TTC549 (cell line): Measurements from ENCODE around the gene NR2F1-AS1.

ENCODE experiments used
- FAIRE-seq: peaks from 2 replicates; lab custom pipeline; 2012; peaks lifted over from hg19 to GRCh38; lab: Jason Lieb, UNC

NR2F1-AS1 gene

DNA sequence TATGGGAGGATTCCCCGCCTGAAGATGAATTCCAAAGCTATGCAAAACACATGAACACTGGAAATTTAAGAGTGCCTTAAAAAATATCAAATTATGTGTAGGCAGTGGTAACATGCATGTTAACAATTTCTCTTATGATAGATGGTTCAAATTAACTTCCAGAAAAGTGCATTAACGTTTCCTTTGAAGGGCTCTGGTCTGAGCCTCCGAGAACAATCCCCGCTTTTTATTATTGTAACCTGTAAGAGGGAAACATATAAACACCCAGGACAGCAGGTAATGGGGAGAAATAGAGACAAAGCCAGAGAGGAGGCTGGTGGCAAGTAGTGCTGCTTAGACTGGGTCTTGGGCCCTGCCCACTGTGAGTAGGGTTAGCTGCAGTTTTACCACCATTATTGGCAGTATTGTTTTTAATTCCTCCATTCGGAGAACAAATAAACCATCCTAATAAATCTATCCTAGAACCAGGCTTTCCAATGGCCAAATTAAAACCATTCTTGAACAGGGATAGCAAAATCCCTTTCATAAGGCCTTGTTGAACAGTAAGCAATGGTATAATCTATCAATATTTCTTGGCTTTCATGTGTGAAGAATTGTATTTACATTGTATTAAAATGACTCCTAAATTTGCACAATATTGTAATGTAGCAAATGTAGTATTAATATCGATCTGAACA is 8.3 kb upstream of the NR2F1-AS1 start:
- no peak for FAIRE-seq

DNA sequence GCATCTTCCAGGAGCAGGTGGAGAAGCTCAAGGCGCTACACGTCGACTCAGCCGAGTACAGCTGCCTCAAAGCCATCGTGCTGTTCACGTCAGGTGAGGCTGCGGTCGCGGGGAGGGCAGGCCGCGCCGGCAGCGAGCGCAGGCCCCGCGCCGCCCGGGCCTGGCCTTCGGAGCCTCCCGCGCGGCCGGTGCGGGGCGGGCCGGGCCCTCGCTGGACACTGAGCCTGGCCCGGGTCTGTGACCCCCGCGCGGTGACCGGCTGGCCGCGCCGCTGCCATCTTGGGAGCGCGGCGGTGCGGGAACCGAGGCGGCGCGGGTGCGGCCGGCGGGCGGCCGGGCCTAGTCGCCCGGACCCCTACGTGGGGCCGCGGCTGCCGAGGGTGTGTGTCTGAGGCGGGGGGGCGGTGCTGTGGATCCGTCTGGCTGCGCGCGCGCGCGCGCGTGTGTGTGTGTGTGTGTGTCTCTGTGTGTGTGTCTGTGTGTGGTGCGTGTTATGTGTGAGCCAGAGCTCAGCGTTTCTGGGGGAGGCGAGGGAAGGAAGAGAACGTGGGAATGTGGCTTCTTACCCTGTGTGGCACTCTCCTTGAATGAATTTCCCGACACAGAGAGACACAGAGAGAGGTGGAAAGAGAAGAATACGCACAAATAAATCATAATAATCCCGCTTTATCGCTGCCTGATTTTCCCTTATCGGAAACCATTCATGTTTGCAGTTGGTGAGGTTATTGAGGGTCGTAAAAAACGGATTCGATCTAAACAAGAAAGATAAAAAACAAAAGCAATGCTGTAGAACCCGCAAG is 7.5 kb upstream of the NR2F1-AS1 start:
- FAIRE-seq: no peak

DNA sequence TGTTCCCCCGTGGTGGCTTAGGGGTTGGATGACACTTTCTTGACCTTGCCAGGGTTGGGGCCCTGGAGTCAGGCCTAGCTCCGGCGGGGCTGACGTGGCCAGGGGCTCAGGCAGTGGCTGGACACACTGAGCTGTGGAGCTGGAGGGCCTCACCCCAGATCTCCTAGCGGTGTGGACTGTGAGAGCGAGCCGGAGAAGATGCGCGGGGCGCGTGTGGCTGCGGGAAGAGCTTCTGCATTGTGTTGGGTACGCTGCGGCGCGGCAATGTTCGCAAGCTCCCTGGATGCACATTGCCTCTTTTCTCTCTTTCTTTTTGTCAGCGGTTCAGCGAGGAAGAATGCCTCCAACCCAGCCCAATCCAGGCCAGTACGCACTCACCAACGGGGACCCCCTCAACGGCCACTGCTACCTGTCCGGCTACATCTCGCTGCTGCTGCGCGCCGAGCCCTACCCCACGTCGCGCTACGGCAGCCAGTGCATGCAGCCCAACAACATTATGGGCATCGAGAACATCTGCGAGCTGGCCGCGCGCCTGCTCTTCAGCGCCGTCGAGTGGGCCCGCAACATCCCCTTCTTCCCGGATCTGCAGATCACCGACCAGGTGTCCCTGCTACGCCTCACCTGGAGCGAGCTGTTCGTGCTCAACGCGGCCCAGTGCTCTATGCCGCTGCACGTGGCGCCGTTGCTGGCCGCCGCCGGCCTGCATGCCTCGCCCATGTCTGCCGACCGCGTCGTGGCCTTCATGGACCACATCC is 6.8 kb upstream of the NR2F1-AS1 start:
- no peak for FAIRE-seq

- no peak for FAIRE-seq
Observed at GRCh38 chr5:93586736-93587596, 5.9 kb upstream of the NR2F1-AS1 start.

DNA sequence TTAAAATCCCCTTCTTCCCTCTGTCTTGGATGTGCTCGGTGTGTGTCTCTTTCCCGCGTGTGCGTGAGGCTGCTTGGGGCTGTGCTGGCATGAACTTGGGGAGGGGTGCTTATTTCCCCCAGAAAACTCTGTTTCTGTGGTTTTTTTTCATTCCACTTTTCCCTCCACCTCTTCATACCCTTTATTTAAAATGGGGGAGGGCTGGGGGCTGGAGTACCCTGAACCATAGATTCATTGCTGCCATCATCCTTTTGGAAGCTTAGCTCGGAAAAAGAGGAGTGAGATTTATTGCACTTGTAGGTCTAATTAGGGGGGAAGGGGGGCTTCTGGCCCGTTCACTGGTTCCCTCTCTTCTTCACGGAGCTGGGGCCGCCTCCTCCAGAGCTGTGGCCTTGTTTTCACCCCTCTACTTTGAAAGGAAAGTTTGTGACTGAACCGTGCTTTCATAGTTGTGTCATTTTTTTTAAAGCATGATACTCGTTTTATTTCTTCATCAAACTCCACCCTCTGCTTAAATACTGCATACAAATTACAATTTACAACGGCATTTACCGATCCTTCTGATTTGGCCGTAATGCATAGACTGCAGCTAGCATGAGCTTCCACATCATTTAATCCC is 4.9 kb upstream of the NR2F1-AS1 start:
- FAIRE-seq: no peak

GRCh38 chr5:93585041-93585766 is 4.2 kb upstream of the NR2F1-AS1 start:
- FAIRE-seq: no peak

- no peak for FAIRE-seq
Observed at GRCh38 chr5:93584596-93585040, 3.6 kb upstream of the NR2F1-AS1 start.

DNA sequence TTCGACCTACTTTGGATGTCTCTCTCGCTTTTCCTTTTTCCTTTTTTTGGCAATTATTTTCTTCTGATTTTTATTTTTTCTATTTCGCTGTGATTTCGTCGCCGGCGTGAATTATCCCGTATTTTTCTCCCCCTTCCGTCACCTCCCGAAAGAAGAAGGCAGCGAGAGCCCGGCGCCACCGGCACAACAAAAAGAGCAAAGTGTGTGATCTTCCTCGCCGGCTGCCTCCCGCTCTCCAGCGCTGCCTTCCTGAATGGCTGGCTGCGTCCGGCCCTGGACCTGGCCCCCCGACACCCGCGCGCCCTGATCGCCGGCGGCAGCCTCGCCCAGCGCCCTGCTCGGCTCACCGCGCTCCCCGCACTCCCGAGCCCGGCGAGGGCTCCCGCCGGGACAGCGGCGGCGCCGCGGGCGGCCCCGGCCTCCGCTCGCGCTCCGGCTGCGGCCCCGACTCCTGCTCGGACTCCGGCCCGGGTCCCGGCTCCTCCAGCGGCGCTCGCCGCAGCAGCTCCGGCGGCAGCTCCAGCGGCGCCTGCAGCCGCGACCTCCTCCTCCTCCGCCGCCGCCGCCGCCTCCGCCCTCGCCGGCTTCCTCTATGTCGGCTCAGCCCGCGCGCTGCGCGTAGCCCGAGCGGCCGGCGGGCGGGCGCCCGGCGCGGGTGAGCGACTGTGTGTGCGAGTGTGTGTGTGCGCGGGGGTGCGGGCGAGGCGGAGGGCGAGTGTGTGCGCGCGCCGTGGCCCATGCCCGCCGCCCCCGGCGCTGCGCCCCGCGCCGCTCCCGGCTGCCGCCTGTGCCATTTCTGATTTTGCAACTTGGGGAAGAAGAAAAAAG is 3.0 kb upstream of the NR2F1-AS1 start:
- no peak for FAIRE-seq

DNA sequence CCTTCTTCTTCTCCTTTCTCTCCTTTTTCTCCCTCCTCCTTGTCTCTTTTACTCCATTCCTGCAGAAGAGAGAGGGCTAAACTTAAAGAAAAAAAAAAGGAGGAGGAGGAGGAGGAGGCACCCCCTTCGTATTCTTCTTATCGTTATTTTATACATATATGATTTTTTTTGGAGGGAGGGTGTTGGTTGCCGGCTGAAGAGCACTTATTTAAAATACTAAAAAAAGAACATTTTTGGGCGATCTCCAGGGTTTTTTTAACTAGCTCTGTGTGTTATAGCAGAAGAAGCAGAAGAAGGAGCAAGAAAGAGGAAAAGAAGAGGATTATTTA is 2.4 kb upstream of the NR2F1-AS1 start:
- FAIRE-seq: no peak

DNA sequence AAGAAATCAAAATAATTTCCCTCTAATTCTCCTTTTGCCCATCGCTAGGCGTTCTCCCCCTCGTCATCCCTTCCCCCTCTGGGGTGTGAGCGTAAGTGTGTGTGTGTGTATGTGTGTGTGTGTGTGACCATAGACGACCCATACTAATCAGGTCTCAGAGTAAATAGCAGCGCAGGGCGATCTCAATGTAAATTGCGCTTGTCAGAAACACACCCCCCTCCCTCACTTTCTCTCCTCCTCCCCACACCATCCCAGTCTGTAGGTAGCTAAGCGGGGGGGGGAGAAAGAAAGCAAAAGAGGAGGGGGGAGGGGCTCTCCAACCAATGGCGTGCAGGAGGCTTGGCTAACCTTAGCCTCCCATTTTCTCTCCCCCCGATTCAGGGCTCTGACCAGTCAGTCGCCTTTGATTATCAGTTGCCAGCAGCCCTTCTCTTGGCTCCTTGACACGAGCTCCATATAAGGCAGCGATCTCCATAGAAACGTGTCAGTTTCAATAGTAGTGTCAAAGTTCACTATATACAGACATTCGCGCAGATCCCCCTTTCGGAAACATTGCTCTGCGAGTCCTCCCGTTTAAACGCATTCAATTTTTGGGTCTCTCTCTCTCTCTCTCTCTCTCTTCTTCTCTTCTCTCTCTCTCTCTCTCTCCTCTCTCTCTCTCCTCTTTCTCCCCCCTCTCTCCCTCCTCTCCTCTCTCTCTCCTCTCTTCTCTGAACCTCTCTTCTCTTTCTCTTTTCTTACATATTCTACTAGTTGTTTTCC is 1.8 kb upstream of the NR2F1-AS1 start, which contains the start of gene NR2F1:
NR2F1 (plus strand) TSS at position 546 of the 762 bp plus-strand sequence. CDS start 1,802 bp downstream, outside the sequence.
- peak; percentile 98 for FAIRE-seq

GRCh38 chr5:93582167-93582462 is 1.1 kb upstream of the NR2F1-AS1 start:
- no peak for FAIRE-seq

GRCh38 chr5:93580063-93580926 is 724 bp downstream of the NR2F1-AS1 start:
- FAIRE-seq: no peak

GRCh38 chr5:93579692-93580062 is 1.3 kb downstream of the NR2F1-AS1 start:
- no peak for FAIRE-seq

GRCh38 chr5:93578813-93579691 is 2.0 kb downstream of the NR2F1-AS1 start:
- FAIRE-seq: no peak

DNA sequence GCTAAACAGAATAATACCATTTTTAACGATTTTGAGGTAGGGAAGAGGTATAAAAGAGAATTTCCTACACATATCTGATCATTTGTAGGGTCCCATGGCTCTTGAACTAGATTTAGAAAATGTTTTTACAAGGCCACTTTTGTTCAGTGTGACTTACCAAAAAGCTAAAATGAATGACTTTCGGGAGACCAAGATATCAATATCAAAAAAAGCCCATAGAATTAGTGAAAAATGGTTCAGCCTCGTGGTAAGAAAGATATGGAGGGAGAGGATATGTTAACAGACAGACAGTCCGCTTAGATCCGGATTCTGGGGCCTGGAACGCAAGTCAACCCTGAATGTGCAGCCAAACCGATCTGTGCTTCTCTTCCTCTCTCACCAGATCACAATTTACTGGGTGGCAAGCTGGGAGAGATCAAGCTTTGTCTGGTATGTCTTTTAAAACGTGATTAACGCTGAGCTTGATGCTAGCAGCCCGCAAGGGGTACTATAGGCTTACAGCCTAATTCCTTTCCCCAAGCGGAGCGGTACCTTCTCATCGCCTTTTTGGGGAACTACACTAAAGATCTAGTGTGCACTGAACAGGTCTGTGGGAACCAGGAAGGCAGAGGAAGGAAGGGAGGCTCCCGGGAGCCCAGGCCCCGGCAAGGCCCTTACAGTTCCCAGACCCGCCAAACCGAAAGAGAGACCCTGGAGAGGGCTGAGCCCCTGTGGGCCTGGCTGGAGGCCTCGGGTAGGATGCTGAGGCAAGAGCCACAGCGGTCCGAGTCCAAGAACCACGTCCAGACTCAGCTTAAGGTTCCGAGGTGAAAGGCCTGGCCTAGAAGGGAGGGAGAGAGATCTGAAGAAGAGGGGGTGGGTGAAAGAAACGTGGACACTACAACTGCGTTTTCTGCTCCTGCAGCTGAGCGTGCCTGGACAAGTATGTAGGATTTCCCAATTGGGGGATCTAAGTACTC is 2.9 kb downstream of the NR2F1-AS1 start:
- no peak for FAIRE-seq
